GM21717 (cell line): ENCODE measurements around the gene IL22RA1.

Experiments used
- ATAC-seq: cut with Tn5 transposase; IDR thresholded peaks from one replicate; pipeline ENCODE4 v1.9.1; 2021; ENCODE audit warnings: mild to moderate bottlenecking, moderate library complexity; ENCODE audit not compliant: unreplicated experiment

IL22RA1 gene

GRCh38 chr1:24117722-24118409, 25.1 kb downstream of the IL22RA1 start:
- ATAC-seq = no peak

DNA sequence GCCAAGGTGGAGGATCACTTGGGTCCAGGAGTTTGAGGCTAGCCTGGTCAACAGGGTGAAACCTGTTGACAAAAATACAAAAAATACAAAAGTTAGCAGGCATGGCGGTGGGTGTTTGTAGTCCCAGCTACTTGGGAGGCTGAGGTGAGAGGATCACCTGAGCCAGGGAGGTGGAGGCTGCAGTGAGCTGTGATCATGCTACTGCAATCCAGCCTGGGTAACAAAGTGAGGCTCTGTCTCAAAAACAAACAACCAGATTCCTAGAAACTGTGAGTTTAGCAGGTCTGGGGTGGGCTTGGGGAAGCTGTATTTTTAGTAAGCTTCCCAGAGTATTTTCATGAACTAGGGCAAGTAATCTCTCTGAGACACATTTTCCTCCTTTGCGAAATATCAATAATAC, 25.8 kb downstream of the IL22RA1 start:
- no peak for ATAC-seq

DNA sequence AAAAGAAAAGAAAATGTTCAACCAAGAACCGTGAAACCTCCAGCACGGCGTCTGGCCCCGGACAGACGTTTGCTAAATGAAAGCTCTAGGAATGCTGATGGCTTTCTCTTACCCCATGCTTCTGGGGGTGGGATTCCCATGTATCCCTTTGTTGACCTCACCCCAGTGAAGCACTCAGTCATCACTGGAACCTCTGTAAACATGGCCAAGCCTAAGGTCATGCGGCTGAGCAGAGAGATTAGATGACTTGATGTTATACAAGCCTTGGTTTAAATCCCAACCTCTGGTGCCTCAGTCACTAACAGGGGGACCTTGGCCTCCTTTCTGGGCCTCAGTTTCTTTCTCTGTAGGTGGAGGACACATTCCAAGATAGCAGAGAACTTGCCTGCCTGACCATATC, 28.2 kb downstream of the IL22RA1 start:
- no peak for ATAC-seq

DNA sequence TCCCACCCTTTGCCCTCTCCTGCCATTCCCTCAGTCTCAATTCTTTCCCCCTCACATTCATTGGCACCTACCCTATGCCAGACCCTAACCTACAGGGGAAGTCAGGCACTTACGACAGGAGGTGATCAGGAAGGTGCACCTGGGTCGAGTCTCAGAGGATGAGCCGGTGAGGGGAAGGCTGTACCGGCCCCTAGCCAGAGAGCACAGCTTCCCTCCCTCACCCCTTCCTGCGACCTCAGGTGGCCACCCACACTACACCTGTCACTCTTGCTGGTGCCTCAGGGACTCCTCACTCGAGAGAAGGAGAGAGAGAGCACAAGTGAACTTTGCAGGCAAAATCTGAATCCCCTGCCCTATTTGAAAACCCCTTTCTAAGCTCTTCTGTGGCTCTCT, 29.3 kb downstream of the IL22RA1 start:
- ATAC-seq = no peak

- no peak for ATAC-seq
Measured at GRCh38 chr1:24111996-24112779, 30.8 kb downstream of the IL22RA1 start, which contains the start of gene MYOM3. Gene MYOM3, minus strand, starts transcription at chr1:24112135. Its CDS starts 3,499 bp downstream, at chr1:24108636.

DNA sequence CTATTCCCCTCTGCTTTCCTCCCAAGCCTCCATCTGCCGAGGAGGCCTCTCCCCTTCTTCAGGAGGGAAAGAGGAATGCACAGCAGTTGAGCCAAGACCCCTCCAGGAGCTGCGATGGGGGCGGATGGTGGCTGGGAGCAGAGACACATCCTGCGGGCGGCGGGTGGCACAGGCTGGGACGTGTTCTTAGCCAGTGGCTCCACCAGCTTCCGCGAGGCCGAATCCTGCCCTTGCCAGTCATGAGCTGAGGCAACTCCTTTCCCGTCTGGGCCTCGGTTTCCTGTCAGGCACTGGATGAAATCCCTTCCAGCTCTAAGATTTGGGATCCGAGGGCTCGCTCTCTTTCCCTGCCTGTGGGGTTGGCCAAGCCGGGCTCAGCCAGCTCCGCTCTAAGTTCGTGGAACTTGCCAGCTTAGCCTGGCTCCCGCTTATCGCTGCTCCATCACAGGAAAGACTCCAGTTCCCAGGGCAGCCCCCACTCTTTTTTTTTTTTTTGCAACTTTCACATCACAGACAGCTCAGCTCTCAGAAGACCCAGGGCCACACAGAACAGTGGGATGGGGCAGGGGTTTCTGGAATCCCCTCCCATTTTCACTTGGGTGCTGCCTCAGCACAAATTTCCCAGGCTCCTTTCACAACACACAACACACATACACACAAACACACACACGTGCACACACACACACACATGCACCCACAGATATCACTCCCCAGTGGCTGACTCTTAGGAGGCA, 31.5 kb downstream of the IL22RA1 start:
- no peak for ATAC-seq

DNA sequence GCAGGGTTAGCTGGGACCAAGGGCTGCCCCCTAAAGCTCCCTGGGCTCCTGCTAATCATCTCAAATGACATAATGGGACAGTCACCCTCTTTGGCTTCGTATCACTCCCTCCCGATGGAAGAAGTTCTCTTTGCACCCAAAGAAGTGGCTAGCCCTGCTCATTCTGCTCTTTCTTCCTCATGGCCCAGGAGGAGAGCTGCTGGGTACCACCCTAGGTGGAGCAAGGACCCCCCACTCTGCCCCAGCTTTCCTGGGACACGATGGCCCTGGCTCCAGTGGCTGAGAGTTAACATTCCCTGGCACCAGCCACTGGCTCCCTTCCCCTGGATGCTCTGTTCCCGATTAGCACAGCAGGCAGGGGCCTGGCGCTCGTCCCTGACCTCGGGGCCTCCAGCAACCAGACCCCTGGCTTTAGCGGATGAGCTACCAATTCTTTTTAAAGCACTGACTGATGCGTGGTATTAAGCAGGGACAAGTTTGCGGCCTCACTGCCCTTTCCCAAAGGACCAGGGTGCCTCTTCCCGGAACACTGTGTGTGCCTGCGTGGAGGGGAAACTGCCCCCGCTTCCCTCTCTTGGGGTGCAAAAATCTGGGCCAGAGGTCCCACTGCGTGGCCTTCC, 32.2 kb downstream of the IL22RA1 start:
- no peak for ATAC-seq

DNA sequence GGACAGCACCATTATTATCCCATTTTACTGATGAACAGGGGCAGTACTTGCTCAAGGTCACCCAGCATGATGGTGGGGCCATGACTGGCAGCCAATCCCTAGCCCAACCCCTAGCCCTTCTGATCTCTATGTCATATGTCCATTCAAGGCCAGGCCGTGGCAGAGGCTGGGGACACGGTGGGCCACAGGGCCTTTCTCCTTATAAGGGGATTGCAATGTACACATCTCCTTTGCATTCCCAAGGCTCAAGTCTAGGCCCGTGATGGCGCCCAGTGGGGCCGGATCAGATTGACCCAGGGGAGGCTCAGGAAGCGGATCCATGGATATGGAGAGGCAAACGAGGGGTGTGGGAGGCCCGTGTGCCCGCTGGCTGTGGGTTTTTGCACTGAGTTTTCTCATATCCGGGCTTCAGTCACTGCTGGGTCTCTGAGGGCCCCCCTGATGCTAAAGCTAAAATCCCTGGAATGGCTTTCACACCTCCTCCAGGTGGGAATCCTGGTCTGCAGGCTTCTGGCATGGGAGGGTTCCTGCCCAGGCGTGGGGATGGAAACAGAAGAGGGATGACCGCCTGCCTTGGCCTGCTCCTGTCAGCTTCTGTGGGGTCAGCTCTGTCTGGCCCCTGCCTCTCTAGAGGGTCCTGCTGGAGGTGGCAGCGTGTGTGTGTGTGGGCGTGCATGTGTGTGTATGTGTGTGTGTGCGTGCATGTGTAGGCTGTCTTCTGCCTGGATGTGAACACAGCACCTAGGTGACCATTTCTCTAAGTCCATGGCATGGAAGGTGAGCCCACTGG, 33.1 kb downstream of the IL22RA1 start:
- no peak for ATAC-seq

DNA sequence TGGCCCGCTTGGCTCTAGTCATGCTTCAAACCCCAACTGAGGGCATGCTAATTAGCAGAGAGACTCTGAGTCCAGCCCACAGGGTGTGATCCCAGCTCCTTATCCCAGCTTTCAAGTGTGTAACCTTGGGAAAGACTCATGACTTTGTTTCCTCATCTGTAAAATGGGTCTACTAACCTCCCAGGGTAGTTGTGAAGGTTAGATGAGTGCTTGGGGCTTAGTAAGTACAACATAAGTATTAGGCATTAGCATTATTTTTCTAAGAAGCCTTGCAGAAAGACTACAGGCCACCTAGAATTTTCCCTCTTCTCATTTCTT, 33.8 kb downstream of the IL22RA1 start:
- ATAC-seq = no peak

- no peak for ATAC-seq
Measured at GRCh38 chr1:24108334-24109165, 34.4 kb downstream of the IL22RA1 start.

GRCh38 chr1:24107462-24108138, 35.3 kb downstream of the IL22RA1 start:
- no peak for ATAC-seq

GRCh38 chr1:24105368-24106160, 37.4 kb downstream of the IL22RA1 start:
- no peak for ATAC-seq

- no peak for ATAC-seq
Measured at GRCh38 chr1:24104854-24105253, 38.1 kb downstream of the IL22RA1 start.

DNA sequence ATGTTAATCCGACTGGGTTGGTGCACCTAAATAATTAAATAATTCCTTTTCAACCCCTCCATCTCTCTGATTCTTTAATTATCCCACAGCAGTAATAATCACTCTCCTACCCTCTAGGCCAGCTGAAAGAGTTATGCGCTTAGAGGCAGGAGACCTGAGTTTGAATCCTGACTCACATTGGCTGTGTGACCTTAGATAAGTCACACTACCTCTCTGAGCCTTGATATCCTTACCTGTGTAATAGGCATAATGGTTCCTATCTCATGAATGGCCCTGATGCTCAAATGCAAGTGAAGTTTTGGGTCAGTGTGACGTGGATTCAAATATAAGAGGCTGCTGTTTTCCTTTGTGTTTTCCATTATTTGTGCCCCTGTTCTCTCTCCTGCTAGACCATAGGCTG, 39.1 kb downstream of the IL22RA1 start:
- no peak for ATAC-seq

GRCh38 chr1:24103408-24103807, 39.5 kb downstream of the IL22RA1 start:
- no peak for ATAC-seq

DNA sequence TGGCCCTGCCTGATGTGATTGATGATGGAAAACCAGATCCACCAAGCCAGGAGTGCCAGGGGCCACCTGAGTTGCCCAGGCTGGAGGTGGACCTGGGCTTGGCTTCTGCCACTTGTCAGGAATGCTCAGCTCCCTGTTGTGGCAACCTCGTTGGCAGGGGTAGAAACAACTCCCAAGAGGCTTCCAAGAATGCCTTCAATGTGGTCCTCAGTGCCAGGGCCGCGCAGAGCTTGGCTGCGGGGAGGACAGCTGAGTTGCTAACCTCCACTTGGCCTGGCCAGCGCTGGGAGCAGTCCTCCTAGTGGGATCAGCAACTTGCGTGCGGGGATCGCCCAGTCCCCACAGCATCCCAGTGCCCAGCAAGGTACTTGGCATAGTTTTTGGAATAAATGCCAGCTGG, 40.0 kb downstream of the IL22RA1 start:
- no peak for ATAC-seq

GRCh38 chr1:24101796-24102586, 40.9 kb downstream of the IL22RA1 start:
- ATAC-seq = no peak
